Esophagus squamous epithelium (tissue), 5 donors: ENCODE data around the gene BRIX1. TPM values are rescaled to one million over a fixed set of nuclear protein-coding genes. Genes with fewer than 3 reads are reported as not detected.

Source experiments
- DNase-seq: peaks from one replicate; lab custom pipeline; 2025; lab: John Stamatoyannopoulos, UW
- H3K27ac ChIP-seq, 4 donors: fragments of 200-600 bp; sonication (generic); one replicate each; pipeline ENCODE4 v1.5.1; 2016 to 2019; ENCODE audit warnings: mild to moderate bottlenecking in 1 of 4
- H3K27me3 ChIP-seq, 4 donors: fragments of 200-600 bp; sonication (generic); 1 replicate in 3 of 4; 2 replicates in 1 of 4; pipeline versions ENCODE4 v1.5.1 to v1.6.0; 2017 to 2021; ENCODE audit warnings: antibody characterized with exemption in 1 of 4
- H3K36me3 ChIP-seq, 3 donors: fragments of 200-600 bp; sonication (generic); one replicate each; pipeline ENCODE4 v1.5.1; 2016 to 2019
- H3K4me1 ChIP-seq, 3 donors: fragments of 200-600 bp; sonication (generic); one replicate each; pipeline ENCODE4 v1.5.1; 2017 to 2019
- H3K4me3 ChIP-seq, 4 donors: fragments of 200-600 bp; sonication (generic); 1 replicate in 3 of 4; 2 replicates in 1 of 4; pipeline ENCODE4 v1.5.1; 2016 to 2019; ENCODE audit warnings: mild to moderate bottlenecking in 2 of 4, moderate library complexity in 1 of 4
- H3K9me3 ChIP-seq, 3 donors: fragments of 200-600 bp; sonication (generic); one replicate each; pipeline ENCODE4 v1.5.1; 2016 to 2019
- CTCF ChIP-seq, 6 experiments: fragments of 450-650 bp in 4 of 6; fragments of 200-600 bp in 2 of 6; sonication (generic) in 2 of 6; IDR thresholded peaks; one replicate each; pipeline ENCODE4 v1.5.1; 2016 to 2019; ENCODE audit warnings: antibody characterized with exemption in 6 of 6, mild to moderate bottlenecking in 4 of 6, moderate library complexity in 4 of 6
- POLR2A ChIP-seq, 4 donors: fragments of 450-650 bp; IDR thresholded peaks; one replicate each; pipeline ENCODE4 v1.6.1; 2017; ENCODE audit warnings: antibody characterized with exemption in 4 of 4, mild to moderate bottlenecking in 4 of 4, moderate library complexity in 3 of 4
- whole genome bisulfite sequencing, 2 donors: methylation state at CpG; one replicate each; pipeline ENCODE4 v1.1.5; 2018; 5-methylcytosine and 5-hydroxymethylcytosine counted together
- intact Hi-C: fragments of 100-400 bp; cut with DNase I; formaldehyde crosslinking; loops from one replicate; pipeline ENCODE4 v1.15.0; 2022
- total RNA-seq, 4 donors: library from RNA; depleted of rRNA; stranded (reverse); fragments of >200 nt; gene quantifications; one replicate each; pipeline ENCODE4 v1.1.0, GENCODE V29; 2016
- donor health status: DM: yes; HTN: yes; CAD: no.

BRIX1 gene
- total RNA-seq, 4 donors from 2014 or later, result 14.5 to 37.6 (median 29.4) TPM

DNA sequence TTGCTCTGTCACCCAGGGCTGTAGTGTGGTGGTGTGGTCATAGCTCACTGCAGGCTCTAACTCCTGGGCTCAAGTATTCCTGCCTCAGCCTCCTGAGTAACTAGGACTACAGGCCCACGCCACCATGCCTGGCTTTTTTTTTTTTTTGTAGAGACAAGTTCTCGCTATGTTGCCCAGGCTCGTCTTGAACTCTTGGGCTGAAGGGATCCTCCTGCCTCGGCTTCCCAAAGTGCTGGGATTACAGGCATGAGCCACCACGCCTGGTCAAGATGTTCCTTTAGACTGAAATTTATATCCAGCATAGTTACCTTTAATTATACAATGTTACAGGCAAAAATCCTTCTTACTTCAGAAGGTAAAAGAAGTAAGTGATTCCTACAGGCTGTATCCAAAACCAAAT, 12.3 kb downstream of the BRIX1 start:
- Histone ChIP-seq H3K4me3 (no peak overlapping the region), H3K36me3 (peaks cover 0 to 44% (median 8%) of the 10 kb centered on the region in 3 donors), H3K9me3 (no peaks in the 10 kb centered on the region), H3K27me3 (no peaks in the 10 kb centered on the region), H3K27ac (no peak overlapping the region), H3K4me1 (peaks cover 11 to 55% (median 31%) of the 10 kb centered on the region in 3 donors)
- DNase-seq, result no peak
- TF ChIP-seq CTCF (IDR thresholded peaks at IDR 0.05) (no peak), POLR2A (IDR thresholded peaks at IDR 0.05) (no peak)
- whole genome bisulfite sequencing, 2 donors, result 87 to 92% methylated on average over 5 of the region's 5 CpGs
- intact Hi-C loops, result no loop called here

GRCh38 chr5:34928267-34928666, 12.8 kb downstream of the BRIX1 start:
- intact Hi-C loops, result no loop called here
- Histone ChIP-seq H3K27me3 (no peaks in the 10 kb centered on the region), H3K9me3 (no peaks in the 10 kb centered on the region), H3K4me1 (peaks cover 11 to 57% (median 31%) of the 10 kb centered on the region in 3 donors), H3K4me3 (no peak overlapping the region), H3K36me3 (peaks cover 0 to 41% (median 3%) of the 10 kb centered on the region in 3 donors), H3K27ac (peak overlapping the region in 1 of 4 donors; percentile 63)
- TF ChIP-seq POLR2A (IDR thresholded peaks at IDR 0.05) (no peak), CTCF (IDR thresholded peaks at IDR 0.05) (no peak)
- WGBS, 2 donors, result 90 to 100% methylated on average over 3 to 4 of the region's 5 CpGs
- DNase-seq, result no peak

GRCh38 chr5:34929134-34929719, 13.7 kb downstream of the BRIX1 start, which contains the start of gene DNAJC21:
DNAJC21 (plus strand) TSS chr5:34929559; CDS start chr5:34929820, 261 bp downstream.
- peak within 1 kb of the TSS; percentile 98 to 99 (median 98) for H3K27ac ChIP-seq
- intact Hi-C loops, result no loop called here
- no peaks in the 10 kb centered on the region for H3K9me3 ChIP-seq
- H3K4me1 ChIP-seq, result peaks cover 11 to 52% (median 25%) of the 10 kb centered on the region in 3 donors
- TF ChIP-seq POLR2A (IDR thresholded peaks at IDR 0.05) (peak in 1 of 4 donors; percentile 20), CTCF (IDR thresholded peaks at IDR 0.05) (no peak)
- peak; percentile 87 for DNase-seq
- no peaks in the 10 kb centered on the region for H3K27me3 ChIP-seq
- peak within 1 kb of the TSS; percentile 82 to 95 (median 88) for H3K4me3 ChIP-seq
- peaks cover 0 to 42% (median 0%) of the 10 kb centered on the region in 3 donors for H3K36me3 ChIP-seq
- 0% methylated on average over 27 to 31 of the region's 63 CpGs for WGBS, 2 donors

GRCh38 chr5:34929720-34930461, 14.4 kb downstream of the BRIX1 start:
- Histone ChIP-seq H3K4me1 (peaks cover 11 to 46% (median 20%) of the 10 kb centered on the region in 3 donors), H3K36me3 (peaks cover 0 to 39% (median 0%) of the 10 kb centered on the region in 3 donors), H3K27me3 (no peaks in the 10 kb centered on the region), H3K4me3 (peak overlapping the region; percentile 82 to 95 (median 88)), H3K27ac (peak overlapping the region; percentile 98 to 99 (median 98)), H3K9me3 (no peaks in the 10 kb centered on the region)
- peak; percentile 41 for DNase-seq
- WGBS, 2 donors, result 0% methylated on average over 15 to 19 of the region's 70 CpGs
- intact Hi-C loops, result no loop called here
- TF ChIP-seq CTCF (IDR thresholded peaks at IDR 0.05) (no peak), POLR2A (IDR thresholded peaks at IDR 0.05) (peak in 2 of 4 donors; percentile 69 to 74)

- Histone ChIP-seq H3K36me3 (peaks cover 0 to 39% (median 0%) of the 10 kb centered on the region in 3 donors), H3K4me1 (peaks cover 11 to 44% (median 20%) of the 10 kb centered on the region in 3 donors), H3K4me3 (peak overlapping the region; percentile 82 to 95 (median 88)), H3K27me3 (no peaks in the 10 kb centered on the region), H3K27ac (peak overlapping the region; percentile 98 to 99 (median 98)), H3K9me3 (no peaks in the 10 kb centered on the region)
- 0 to 1% methylated on average over 3 of the region's 3 CpGs for WGBS, 2 donors
- intact Hi-C loops, result no loop called here
- DNase-seq, result no peak
- TF ChIP-seq POLR2A (IDR thresholded peaks at IDR 0.05), result no peak
- TF ChIP-seq CTCF (IDR thresholded peaks at IDR 0.05), result no peak
Observed at GRCh38 chr5:34930462-34930844, 14.9 kb downstream of the BRIX1 start.
